ENCODE data around the gene FOXL1.

Gene FOXL1

DNA sequence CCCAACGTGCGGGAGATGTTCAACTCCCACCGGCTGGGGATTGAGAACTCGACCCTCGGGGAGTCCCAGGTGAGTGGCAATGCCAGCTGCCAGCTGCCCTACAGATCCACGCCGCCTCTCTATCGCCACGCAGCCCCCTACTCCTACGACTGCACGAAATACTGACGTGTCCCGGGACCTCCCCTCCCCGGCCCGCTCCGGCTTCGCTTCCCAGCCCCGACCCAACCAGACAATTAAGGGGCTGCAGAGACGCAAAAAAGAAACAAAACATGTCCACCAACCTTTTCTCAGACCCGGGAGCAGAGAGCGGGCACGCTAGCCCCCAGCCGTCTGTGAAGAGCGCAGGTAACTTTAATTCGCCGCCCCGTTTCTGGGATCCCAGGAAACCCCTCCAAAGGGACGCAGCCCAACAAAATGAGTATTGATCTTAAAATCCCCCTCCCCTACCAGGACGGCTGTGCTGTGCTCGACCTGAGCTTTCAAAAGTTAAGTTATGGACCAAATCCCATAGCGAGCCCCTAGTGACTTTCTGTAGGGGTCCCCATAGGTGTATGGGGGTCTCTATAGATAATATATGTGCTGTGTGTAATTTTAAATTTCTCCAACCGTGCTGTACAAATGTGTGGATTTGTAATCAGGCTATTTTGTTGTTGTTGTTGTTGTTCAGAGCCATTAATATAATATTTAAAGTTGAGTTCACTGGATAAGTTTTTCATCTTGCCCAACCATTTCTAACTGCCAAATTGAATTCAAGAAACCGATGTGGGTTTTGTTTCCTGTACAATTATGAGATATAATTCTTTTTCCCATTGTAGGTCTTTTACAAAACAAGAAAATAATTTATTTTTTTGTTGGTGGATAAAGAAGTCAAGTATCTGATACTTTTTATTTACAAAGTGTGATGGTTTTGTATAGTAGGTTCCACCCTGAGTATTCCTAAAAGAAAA lies 9.4 kb upstream of the FOXL1 start:
- no peak for DNase-seq

DNA sequence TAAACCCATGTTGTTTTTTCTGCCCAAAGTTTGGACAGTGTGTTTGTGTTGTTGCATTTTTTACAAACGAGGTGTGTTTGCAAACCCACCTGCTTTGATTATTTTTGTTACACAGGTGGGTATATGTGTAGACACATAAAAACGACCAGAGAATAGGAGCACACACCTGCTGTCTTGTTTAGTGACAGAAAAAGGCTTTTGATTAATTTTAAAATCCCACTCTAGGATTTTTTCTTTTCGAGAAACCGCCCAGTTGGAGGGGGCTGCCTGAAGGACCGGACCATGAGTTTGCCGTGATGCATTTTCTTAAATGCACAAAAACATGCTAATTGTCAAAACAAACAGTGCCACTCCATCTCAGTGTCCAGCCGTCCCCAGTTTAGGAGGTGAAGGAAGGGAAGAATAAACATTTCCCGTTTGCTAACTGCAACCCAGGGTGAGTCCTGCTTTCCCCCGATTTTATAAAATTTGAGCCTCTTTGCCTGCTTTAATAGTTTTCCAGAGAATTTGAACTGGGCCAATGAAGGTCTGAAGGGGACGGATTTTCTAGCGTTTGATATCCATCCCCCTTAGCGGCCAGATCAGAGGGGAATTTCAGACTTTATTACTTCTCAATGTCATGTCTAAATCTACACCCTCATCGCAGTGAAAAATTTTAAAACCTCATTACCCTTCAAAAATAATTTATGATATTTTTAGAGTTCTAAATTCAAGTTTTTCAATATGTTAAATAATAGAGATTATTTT lies 8.5 kb upstream of the FOXL1 start:
- DNase-seq = no peak

DNA sequence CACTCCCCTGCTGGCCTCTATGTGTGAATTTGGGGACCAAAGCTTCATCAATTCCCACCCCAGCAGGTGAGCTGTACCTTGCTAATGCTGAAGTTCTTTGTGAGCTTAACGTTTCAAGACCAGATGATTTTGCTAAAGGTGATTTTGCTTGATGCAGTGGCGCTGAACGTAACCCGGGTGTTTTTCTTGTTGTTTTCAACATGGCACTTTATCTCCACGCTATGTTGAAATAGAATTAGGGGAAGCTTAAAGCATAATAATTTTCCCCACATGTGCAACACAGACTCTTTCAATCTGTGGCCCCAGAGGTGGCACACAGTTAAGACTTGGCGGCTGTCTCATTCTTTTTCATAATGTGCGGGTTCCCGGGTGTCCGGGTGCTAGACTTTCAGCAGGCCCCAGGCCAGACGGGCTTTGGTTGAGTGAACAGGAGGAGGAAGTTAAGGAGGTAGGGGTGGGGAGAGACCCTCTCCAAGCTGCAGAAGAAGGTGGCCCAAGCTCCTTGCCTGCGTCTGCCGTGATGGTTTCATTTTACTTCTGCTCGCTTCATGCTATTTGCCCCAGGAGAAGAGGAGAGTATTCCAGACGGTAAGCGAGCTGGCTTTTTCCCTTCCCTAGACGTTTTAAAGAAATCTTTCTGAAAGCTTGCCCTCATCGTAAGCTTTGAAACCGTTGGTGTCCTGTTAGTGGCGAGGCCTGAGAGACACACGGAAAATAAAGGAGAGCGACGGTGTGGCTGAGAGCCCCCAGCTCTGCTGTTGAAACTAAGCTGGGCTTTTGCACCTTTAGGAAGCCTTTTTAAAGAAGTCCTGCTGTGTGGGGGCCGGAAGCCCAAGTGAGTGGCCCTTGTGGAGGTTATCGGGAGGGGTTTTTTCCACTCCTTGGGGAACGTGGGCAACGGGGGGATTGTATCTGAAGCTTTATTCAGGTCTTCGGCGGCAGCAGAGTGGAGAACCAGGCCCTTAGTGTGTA lies 7.5 kb upstream of the FOXL1 start:
- no peak for DNase-seq

DNA sequence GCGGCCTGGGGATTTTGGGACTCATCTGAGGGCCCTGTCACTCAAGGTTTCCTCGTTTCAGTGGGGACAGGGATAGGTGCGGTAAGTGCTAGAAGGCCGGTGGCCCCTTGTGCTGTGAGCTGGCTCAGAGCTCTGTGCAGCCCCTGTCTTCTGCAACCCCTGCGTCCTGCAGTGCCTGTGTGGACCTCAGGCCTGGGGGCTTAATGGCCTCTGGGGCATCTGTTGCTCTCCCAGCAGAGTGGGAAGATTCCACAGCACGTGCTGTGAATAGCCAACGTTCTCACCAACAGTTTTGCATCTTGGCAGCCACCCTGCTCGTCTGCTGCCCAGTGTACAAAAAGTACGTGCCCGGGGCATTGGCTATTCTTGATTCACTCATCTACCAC lies 6.8 kb upstream of the FOXL1 start:
- no peak for DNase-seq

GRCh38 chr16:86572041-86572521 lies 6.3 kb upstream of the FOXL1 start:
- DNase-seq = no peak

- no peak for DNase-seq
Observed at GRCh38 chr16:86572606-86573005, 5.7 kb upstream of the FOXL1 start.

DNA sequence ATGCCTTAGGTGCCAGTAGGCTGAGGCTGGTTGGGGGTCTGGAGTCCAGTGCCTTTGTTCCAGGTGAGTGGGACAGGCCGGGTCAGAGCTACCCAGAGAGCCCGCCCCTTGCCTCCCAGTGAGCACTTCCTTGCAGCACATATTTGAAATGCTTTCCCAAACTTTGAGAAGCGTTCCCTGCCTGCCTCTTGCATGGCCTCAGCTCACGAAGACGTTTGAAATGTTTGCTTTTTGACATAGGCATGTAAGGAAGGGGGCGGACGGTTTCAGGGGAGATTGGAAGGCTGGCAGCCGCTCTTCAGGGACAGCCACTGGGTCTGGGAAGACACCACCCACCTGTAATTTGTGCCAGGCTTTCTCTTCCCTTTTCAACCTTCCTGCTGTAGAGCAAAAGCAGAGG lies 5.1 kb upstream of the FOXL1 start:
- DNase-seq = no peak

DNA sequence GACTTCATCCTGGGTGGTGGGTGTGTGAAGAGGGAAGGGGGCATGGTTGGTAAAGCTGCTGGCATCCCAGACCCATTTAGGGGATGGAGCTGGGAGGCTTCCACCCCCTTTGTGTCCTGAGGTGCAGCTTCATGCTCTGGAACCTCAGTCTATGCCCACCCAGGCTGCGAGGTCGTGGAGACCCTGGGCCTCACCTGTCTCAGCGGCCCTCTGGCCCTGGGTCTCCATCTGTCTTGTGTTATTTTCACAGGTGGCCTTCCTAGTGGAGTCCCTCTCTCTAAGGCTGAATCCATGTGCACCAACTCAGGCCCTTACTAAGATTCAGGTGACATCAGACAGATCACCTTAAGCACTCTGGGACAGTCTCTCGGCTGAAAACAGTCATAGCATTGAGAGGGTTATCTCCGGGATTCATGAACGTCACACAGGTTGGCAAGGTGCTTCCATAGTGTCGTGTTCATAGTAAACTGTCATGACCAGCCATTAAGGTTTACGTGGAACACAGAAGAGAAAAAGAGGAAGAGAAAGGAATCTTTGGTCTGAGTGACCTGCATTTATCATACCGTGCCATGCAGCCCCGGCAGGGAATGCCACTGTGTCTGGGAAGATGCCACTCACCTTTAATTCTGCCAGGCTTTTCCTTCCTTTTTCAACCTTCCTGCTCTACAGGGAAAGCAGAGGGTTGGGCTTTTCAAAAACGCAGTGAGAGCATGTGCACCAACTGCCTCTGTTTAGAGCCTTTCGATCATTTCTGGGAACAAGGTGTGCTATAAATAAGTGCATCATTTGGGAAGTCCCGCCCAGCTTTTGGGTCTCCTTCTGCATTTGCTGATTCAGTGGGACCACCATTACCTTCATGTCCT lies 4.5 kb upstream of the FOXL1 start:
- no peak for DNase-seq

DNA sequence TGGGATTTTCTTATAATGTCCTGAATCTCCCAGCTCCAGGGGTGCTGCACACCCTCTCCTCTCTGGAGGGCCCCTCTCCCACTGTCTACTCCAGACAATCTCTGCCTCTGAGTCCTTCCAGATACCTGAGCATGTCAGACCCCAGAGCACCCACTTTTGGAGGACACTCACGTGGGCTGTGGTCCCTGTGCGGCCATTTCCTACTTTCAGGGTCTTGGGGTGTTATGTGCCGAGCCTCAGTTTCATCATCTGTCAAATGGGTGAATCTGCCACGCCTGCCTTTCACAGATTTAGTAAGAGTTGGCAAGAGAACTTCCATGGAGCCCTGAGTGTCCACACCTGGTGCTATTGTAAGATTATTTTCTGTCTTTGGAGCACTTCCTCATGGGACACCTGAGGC lies 3.7 kb upstream of the FOXL1 start:
- DNase-seq = no peak

- no peak for DNase-seq
Observed at GRCh38 chr16:86575095-86575685, 3.2 kb upstream of the FOXL1 start.

DNA sequence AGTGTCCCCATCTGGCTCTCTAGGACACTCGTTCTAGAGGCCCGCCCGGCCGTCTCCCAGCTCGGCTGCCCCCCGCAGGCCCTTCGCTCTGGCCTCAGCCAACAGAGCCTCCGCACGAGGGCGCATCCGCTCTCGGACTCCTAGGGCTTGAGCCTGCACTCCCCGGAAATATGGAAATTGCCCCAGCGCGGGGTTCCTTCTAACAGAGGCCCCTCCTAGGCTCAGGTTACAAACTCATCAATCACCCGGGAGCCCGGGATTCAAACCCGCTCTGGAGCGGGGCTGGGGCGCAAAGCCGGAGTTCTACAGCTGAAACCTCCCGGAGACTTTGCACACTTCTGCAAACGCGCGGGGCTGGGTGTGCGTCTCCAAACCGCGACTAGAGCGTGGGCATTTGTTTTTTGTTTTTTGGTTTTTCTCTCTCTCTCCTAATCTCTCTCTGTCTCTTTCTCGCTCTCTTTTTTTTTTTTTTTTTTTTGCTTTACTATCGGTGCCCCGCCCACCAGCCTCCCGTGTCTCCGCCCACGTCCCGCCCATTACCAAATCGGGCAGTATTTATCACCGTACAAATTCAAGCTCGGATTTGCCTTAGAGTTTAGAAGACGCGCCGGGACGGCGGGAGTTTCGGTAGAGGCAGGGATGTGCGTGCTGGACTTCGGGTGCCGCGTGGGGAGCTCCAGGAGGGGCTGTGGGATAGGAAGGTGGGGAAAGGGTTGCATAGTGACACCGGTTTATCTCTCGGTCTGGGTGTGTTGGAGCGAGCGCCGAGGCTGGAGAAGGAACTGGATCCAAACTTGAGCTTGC lies 2.4 kb upstream of the FOXL1 start:
- DNase-seq = peak; percentile 2

GRCh38 chr16:86576591-86577313 lies 1.6 kb upstream of the FOXL1 start:
- no peak for DNase-seq

DNA sequence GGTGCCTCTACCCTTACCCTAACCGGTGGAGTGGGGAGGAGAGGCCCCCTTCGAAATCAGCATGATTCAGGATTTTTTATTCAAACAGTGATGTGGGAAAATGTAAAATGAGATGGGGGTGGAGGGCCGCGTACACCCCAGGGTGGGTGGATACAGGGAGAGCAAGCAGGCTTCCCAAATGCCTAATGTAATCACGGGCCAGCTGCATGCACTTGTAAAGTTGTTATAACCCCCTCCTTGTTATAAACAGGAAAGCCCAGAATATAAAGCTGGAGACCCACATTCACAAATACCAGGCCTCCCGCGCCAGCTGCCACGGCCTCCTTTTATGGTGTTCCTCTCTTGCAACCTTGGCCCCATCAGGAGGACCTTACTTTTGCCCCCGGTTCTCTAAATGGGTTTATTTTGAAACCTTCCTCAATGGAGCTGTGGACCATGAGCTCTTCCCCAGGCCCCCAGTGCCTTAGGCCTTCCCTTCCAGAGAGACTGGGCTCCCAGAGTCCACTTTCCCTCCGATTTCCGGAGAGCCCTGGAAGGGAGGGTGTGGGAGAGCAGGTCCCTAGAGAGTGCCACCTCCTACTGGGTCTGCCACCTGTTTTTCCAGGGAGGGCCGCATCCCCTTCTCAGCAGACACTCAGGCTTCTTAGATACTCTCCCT lies 906 bp upstream of the FOXL1 start:
- no peak for DNase-seq

DNA sequence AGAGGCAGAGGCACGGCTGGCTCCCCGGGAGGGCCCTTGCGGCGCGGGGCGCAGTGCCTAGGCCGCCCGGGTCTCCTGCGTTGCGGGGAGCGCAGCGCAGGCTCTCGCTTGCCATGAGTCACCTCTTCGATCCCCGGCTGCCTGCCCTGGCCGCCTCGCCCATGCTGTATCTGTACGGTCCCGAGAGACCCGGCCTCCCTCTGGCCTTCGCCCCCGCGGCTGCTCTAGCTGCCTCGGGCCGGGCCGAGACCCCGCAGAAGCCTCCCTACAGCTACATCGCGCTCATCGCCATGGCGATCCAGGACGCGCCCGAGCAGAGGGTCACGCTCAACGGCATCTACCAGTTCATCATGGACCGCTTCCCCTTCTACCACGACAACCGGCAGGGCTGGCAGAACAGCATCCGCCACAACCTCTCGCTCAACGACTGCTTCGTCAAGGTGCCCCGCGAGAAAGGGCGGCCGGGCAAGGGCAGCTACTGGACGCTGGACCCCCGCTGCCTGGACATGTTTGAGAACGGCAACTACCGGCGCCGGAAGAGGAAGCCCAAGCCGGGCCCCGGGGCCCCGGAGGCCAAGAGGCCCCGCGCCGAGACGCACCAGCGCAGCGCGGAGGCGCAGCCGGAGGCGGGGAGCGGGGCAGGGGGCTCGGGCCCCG lies 390 bp downstream of the FOXL1 start:
- DNase-seq = no peak

GRCh38 chr16:86579268-86580062 lies 1.1 kb downstream of the FOXL1 start:
- DNase-seq = no peak

GRCh38 chr16:86580063-86580790 lies 1.9 kb downstream of the FOXL1 start:
- no peak for DNase-seq

GRCh38 chr16:86580791-86581170 lies 2.4 kb downstream of the FOXL1 start:
- no peak for DNase-seq
